ENCODE data around the gene TTC27.
A peak's percentile ranks its signal among the peaks of the same experiment; 100 is the strongest.
"Not testable (repeated sequence)": the region's sequence is repeated elsewhere in the genome, so short reads cannot be mapped to it uniquely, and the experiment has no call there.

The TTC27 gene

DNA sequence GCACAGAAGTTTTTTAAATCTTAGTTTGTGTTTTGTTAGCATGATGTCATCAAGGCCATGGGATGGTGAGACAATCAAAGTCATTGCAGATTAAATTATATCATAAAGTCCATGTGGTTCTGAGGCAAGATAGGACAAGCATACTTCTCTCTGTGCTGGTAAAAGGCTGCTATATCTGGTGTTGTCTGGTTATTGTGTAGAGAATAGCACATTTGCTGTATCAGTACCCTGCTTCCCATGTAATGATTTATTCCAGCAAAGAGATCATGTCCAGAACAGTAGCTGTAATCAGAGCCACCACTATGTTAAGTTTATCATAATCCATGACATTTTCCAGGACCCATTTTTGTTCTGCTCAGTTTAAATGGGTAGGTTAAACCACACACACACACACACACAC is 123.0 kb downstream of the TTC27 start:
- Mint-ChIP-seq H3K9me3 (no peaks in the 10 kb centered on the region), H3K27ac (no peak overlapping the region), H3K36me3 (peaks cover 25% of the 10 kb centered on the region), H3K4me1 (peaks cover 8% of the 10 kb centered on the region), H3K27me3 (no peaks in the 10 kb centered on the region), H3K4me3 (no peak overlapping the region)

DNA sequence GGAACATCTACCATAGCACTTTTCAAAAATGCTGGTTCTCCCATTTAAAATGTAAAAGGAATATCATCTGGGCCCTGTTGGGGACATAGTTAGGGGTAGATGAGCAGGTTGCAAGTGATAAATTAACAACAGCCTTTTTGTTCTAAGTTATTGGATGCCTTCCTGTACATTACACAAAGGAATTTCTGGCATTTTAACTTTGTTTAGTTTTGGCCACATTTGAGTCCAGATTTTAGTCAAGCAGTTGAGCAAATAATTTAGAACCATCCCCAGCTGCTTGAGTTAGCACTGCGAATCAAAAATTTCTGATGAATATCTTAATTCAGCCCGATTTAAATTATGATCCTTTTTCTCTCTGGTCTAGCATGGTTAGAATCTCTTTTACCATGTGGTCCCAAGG is 124.4 kb downstream of the TTC27 start:
- Mint-ChIP-seq H3K9me3 (no peaks in the 10 kb centered on the region), H3K4me3 (no peak overlapping the region), H3K4me1 (peaks cover 18% of the 10 kb centered on the region), H3K27ac (no peak overlapping the region), H3K36me3 (peaks cover 25% of the 10 kb centered on the region), H3K27me3 (no peaks in the 10 kb centered on the region)

DNA sequence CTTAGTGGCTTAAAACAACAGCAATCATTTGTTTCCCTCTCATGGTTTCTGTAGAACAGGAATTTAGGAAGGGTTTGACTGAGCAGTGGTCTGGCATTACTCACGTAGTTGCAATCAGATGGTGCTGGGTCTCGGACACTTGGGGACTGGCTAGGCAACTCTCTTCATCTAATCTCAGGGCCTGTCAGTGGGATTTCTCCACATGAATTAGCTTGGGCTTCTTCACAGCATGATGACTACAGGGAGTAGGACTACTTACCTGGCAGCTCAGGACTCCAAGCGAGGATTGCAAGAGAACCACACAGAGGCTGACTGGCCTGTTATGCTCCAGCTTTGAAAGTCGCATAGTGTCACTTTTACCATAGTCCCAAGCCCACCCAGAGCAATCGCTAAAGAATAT is 125.1 kb downstream of the TTC27 start:
- H3K36me3 Mint-ChIP-seq: peaks cover 23% of the 10 kb centered on the region
- H3K27ac Mint-ChIP-seq: no peak overlapping the region
- H3K4me3 Mint-ChIP-seq: no peak overlapping the region
- peaks cover 18% of the 10 kb centered on the region for H3K4me1 Mint-ChIP-seq
- no peaks in the 10 kb centered on the region for H3K9me3 Mint-ChIP-seq
- no peaks in the 10 kb centered on the region for H3K27me3 Mint-ChIP-seq

DNA sequence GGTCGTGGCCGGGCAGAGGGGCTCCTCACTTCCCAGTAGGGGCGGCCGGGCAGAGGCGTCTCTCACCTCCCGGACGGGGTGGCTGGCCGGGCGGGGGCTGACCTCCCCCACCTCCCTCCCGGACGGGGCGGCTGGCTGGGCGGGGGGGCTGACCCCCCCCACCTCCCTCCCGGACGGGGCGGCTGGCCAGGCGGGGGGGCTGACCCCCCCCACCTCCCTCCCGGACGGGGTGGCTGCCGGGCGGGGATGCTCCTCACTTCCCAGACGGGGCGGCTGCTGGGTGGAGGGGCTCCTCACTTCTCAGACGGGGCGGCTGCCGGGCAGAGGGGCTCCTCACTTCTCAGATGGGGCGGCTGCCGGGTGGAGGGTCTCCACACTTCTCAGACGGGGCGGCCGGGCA is 126.8 kb downstream of the TTC27 start:
- not testable (repeated sequence) for H3K4me3 Mint-ChIP-seq, H3K27me3 Mint-ChIP-seq, H3K9me3 Mint-ChIP-seq, H3K27ac Mint-ChIP-seq
- peaks cover 18% of the 10 kb centered on the region for H3K4me1 Mint-ChIP-seq
- H3K36me3 Mint-ChIP-seq: peaks cover 17% of the 10 kb centered on the region

DNA sequence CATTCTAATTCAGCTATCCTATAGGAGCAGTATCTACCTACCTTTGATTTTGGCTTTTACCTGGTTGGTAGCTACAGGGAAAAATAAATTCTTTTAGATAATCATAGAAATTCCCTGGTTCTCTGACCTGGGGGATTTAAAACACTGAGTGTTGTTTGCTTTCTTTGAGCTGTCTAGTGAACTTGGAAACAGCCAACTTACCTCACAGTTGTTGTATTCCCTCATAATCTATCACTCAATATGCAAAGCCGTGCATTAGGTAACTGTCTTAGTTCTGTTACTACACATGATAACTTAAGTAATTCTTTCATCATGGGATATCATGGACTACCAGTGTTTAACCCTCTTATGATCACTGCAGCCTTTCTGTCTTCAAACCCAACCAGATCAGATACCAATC is 127.8 kb downstream of the TTC27 start:
- Mint-ChIP-seq H3K4me3 (peak overlapping the region; percentile 53), H3K9me3 (no peaks in the 10 kb centered on the region), H3K36me3 (peaks cover 18% of the 10 kb centered on the region), H3K27ac (no peak overlapping the region), H3K4me1 (peaks cover 18% of the 10 kb centered on the region), H3K27me3 (no peaks in the 10 kb centered on the region)

DNA sequence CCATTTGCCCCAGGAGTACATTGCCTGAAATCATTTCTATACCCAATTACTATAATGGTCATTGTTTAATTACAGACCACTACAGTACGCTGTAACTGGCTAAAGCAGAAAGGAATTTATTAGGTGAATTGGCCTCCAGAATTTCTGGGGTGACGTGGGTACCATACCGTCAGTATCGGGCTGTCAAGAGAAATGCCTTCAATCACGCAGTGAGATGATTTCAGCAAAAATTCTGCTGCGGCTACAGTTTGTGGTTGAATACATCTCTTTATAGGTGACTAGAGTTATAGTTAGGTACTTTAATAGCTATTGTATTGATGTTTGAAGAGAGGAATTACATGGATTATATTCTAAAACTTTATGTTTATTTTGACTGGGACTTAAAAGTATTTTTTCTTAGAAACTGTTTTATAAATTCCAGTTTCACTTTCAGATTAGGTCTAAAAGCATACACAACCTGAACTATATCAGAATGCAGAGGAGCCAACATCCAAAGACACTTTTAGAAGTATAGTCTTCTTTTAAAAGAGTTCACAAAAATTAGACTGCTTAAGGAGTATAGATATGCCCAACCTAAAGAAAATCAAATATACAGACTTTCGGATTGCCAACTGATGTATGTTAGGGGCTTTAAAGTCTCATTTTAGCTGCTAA is 128.4 kb downstream of the TTC27 start:
- Mint-ChIP-seq H3K4me1 (peaks cover 18% of the 10 kb centered on the region), H3K4me3 (peak overlapping the region; percentile 53), H3K36me3 (peaks cover 19% of the 10 kb centered on the region)

DNA sequence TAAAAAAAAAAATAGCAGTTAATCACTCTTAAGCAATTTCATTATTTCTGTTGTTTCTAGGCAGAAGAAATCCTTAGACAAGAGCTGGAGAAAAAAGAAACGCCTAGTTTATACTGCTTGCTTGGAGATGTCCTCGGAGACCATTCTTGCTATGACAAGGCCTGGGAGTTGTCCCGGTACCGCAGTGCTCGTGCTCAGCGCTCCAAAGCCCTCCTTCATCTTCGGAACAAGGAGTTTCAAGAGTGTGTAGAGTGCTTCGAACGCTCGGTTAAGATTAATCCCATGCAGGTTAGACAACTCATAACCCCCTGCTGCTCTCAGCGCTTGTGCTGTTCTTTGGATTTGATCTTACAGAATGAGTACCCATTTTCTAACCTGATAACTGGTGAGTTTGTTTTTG is 130.4 kb downstream of the TTC27 start:
- no peak overlapping the region for H3K4me3 Mint-ChIP-seq
- H3K4me1 Mint-ChIP-seq: peaks cover 18% of the 10 kb centered on the region
- no peaks in the 10 kb centered on the region for H3K9me3 Mint-ChIP-seq
- peaks cover 28% of the 10 kb centered on the region for H3K36me3 Mint-ChIP-seq
- H3K27ac Mint-ChIP-seq: no peak overlapping the region
- no peaks in the 10 kb centered on the region for H3K27me3 Mint-ChIP-seq

More for the DNA sequence above, 128.4 kb downstream of the TTC27 start:
- H3K27ac Mint-ChIP-seq: peak overlapping the region; percentile 47
- no peaks in the 10 kb centered on the region for H3K27me3 Mint-ChIP-seq
- H3K9me3 Mint-ChIP-seq: no peaks in the 10 kb centered on the region

DNA sequence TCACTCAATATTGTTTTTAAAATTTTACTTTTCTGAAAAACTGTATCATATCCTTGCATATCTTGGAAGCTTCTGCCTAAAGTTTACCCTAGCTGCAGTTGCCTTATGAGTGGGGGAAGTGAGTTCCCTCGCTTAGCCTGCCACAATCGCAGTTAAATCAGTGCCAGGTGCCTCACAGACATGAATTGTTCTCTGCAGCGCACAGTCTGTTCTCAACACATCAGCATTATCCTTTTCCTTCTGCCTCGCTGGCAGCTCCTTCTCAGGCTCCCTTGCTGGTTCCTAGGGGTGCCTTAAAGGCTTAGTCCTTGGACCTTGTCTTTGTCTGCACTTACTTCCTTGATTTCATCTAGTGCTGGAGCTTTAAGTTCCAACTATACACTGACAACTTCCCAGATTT is 132.8 kb downstream of the TTC27 start:
- H3K27me3 Mint-ChIP-seq: no peaks in the 10 kb centered on the region
- H3K4me3 Mint-ChIP-seq: no peak overlapping the region
- peaks cover 17% of the 10 kb centered on the region for H3K4me1 Mint-ChIP-seq
- peaks cover 34% of the 10 kb centered on the region for H3K36me3 Mint-ChIP-seq
- H3K27ac Mint-ChIP-seq: no peak overlapping the region
- no peaks in the 10 kb centered on the region for H3K9me3 Mint-ChIP-seq

DNA sequence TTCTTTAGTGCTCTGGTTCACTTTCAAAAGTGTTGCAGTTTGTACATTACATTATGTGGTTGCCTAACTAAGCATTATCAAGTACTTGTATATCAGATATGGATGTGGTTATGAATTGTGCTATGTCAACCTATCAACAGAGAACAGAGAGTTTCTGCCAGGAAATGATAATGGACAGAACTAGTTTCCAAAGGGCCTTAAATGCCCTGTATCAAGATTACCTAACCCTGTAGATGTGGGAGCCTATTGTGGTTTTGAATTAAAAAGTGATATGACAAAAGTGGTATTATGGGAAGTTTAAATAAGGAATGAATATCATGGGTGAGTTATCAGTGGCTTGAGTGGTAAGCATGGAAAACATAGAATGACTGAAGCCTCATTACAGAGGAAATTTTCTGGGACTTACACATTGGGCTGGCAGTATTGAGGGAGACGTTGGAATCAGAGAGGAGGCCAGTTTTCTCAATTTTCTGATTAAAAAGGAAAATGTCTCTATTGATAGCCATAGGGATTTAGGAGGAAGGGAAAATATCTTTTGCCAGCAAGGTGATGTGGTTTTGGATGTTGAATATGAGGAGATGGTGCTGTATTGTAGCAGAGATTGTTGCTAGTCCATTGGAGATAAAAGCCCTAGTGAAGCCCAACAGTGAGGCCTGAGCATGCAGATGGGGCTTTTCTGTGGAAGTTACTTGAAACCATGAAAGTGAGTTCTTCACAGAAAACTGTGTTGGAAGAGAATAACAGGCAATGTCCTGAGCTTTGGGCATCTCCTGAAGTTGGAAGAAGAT is 140.7 kb downstream of the TTC27 start:
- Mint-ChIP-seq H3K9me3 (no peaks in the 10 kb centered on the region), H3K4me1 (peaks cover 8% of the 10 kb centered on the region), H3K27me3 (no peaks in the 10 kb centered on the region), H3K36me3 (peaks cover 25% of the 10 kb centered on the region), H3K27ac (no peak overlapping the region), H3K4me3 (no peak overlapping the region)

DNA sequence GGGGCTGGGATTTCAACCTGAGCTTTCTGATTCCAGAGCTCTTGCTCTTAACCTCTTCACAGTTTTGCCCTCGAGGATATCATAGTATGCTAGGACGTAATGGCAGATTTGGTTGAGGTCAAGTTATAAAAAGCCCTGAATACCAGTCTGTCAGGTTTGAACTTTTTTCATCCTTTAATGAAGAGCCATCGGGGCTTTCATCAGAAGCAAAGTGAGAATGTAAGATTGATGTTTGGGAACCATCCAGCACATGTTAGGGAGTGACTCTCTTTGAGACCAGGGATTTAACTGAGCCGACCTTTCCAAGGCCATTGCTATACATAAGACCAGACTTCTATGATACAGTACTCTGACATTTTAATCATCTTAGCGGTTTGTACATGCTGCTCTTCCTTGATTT is 142.5 kb downstream of the TTC27 start:
- Mint-ChIP-seq H3K4me1 (peaks cover 4% of the 10 kb centered on the region), H3K27me3 (no peaks in the 10 kb centered on the region), H3K27ac (no peak overlapping the region), H3K4me3 (no peak overlapping the region), H3K36me3 (peaks cover 26% of the 10 kb centered on the region), H3K9me3 (no peaks in the 10 kb centered on the region)

DNA sequence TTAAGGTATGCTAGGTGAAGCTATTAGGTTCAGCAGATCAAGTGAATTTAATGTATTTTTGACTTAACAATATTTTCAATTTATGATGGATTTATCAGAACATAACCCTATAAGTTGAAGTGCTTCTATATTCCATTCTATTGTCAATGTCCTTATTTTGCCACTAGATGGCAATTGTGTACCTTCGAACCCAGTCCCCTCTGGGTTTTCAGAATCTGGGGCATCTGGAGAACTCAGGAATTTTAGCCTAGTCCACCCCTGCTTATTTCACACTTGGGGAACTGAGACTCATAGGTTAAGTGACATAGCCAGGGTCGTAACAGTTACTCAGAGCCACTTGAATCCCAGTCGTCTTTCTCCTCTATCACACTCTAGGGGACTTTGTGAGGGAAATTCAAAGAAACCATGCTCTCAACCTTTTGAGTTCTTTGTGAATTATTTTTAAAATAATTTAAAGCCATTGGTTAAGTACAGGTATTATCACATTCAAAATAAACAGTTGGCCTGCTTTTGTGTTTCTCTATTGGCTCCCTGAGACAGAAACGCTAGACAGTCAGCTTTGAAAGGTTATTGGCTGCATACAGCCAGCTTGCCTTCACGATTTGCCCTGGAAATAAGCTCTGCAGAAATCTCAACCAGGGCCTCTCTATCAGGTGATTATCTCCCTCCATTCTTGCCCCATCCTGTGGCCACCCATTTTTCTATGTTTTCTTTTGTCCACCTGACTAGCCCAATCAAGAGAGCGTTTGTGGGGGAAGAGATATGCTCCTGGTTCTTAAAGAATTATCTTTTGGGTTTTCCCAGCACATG is 145.0 kb downstream of the TTC27 start:
- Mint-ChIP-seq H3K27ac (peak overlapping the region; percentile 42), H3K4me1 (peaks cover 4% of the 10 kb centered on the region), H3K36me3 (peaks cover 33% of the 10 kb centered on the region), H3K27me3 (no peaks in the 10 kb centered on the region), H3K9me3 (no peaks in the 10 kb centered on the region), H3K4me3 (no peak overlapping the region)

DNA sequence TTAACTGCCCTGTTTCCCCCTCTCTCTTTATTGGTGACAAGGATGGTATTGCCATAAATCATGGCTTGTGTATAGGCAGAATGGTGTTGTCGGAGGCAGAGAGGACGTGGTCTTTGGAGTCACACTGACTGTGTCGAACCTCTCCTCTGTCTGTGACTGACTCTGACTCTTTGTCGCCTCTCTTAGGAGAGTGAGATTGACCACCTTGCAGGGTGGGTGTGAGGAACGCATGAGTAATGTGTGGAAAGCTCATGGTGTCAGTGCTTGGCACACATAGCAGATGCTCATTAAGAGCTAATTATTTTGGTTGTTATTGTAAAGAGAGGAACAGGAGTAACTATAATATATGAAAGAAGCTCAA is 145.6 kb downstream of the TTC27 start:
- Mint-ChIP-seq H3K27me3 (no peaks in the 10 kb centered on the region), H3K9me3 (no peaks in the 10 kb centered on the region), H3K4me1 (peaks cover 4% of the 10 kb centered on the region), H3K36me3 (peaks cover 37% of the 10 kb centered on the region), H3K4me3 (no peak overlapping the region), H3K27ac (no peak overlapping the region)

DNA sequence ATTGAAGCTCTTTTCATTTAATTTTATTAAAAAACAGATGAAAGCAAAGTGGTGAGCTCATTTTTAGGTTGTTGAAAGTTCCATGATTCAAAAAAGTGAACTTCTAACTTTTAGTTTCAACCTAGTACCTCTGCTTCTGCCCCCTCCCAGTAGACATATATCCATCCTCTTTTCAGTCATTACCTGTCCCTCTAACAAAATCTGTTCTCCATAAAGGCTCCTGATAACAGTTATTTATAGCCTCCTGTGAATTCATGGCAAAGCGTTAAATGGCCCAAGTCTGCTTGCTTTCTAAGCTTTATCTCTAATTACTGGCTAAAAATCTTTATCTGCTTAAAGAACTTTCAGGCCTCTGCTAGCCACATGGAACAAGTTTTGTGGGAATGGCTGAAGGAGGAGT is 148.1 kb downstream of the TTC27 start:
- H3K36me3 Mint-ChIP-seq: peaks cover 53% of the 10 kb centered on the region
- no peak overlapping the region for H3K4me3 Mint-ChIP-seq
- H3K4me1 Mint-ChIP-seq: peaks cover 4% of the 10 kb centered on the region
- H3K27ac Mint-ChIP-seq: no peak overlapping the region
- no peaks in the 10 kb centered on the region for H3K9me3 Mint-ChIP-seq
- no peaks in the 10 kb centered on the region for H3K27me3 Mint-ChIP-seq

DNA sequence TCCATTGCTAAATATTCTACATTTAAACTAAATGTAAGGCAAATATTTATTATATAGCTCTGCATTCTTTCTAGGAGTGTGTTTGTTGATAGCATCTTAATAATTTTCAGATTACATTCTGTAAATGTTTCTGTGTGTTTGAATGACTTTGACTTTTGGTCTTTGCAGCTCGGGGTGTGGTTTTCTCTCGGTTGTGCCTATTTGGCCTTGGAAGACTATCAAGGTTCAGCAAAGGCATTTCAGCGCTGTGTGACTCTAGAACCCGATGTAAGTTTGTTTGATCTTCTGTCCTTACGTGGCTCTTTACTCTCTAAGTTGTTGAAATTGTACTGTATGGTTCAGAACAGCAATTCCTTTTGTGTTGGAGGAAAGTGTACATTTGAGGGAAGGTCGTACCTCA is 149.9 kb downstream of the TTC27 start:
- H3K4me1 Mint-ChIP-seq: no peaks in the 10 kb centered on the region
- H3K36me3 Mint-ChIP-seq: peaks cover 57% of the 10 kb centered on the region
- no peak overlapping the region for H3K4me3 Mint-ChIP-seq
- H3K9me3 Mint-ChIP-seq: no peaks in the 10 kb centered on the region
- H3K27ac Mint-ChIP-seq: no peak overlapping the region
- no peaks in the 10 kb centered on the region for H3K27me3 Mint-ChIP-seq

DNA sequence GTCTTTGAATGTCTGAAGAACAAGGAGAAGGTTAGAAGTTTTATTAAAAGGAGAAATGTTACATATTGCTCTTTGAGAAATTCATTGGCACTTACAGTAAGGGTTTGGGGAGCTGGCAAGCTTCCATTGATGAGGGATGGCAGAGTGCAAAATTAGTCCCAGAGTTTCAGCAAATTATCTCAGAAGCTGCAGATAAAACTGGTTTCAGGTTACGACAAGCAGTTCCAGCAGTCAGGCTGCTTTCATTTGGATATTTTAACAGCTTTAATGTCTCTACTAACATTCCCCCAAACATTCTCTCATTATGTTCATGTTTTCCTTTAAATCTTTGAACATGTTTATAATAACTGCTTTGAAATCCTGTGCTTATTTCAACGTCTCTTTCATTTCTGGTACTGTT is 153.1 kb downstream of the TTC27 start:
- no peaks in the 10 kb centered on the region for H3K4me1 Mint-ChIP-seq
- H3K27me3 Mint-ChIP-seq: no peaks in the 10 kb centered on the region
- H3K4me3 Mint-ChIP-seq: no peak overlapping the region
- peaks cover 73% of the 10 kb centered on the region for H3K36me3 Mint-ChIP-seq
- H3K9me3 Mint-ChIP-seq: no peaks in the 10 kb centered on the region
- H3K27ac Mint-ChIP-seq: no peak overlapping the region

DNA sequence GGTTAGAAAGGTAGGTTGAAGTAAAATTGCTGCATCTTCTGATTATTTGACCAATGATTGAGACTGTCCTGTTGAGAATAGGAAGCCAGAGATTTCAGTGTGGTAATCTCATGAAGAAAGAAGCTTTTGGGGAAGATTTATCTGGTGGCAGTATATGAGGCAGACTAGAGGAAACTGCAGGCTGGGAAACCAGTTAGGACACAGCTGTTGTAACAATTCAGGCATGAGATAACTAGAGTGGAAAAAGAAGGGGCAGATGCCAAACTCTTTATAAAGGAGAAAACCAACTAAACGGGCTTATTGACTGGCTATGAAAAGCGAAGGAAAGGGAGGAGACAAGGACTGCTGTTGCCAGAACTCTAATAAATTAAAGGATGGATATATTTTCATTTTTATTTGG is 155.6 kb downstream of the TTC27 start:
- H3K4me3 Mint-ChIP-seq: no peak overlapping the region
- no peaks in the 10 kb centered on the region for H3K27me3 Mint-ChIP-seq
- H3K9me3 Mint-ChIP-seq: no peaks in the 10 kb centered on the region
- no peak overlapping the region for H3K27ac Mint-ChIP-seq
- H3K4me1 Mint-ChIP-seq: no peaks in the 10 kb centered on the region
- peaks cover 72% of the 10 kb centered on the region for H3K36me3 Mint-ChIP-seq
